Osteocyte (in vitro differentiated cells): ENCODE data around the gene CCDC158. TPM values are rescaled to one million over a fixed set of nuclear protein-coding genes. Genes with fewer than 3 reads are reported as not detected.
A peak's percentile ranks its signal among the peaks of the same experiment; 100 is the strongest.

Experiments used
- DNase-seq: peaks from one replicate; pipeline ENCODE4 v3.0.0; 2021; ENCODE audit warnings: mixed read lengths; ENCODE audit not compliant: unreplicated experiment; ENCODE audit errors: extremely low spot score
- H3K27ac Mint-ChIP-seq: one replicate; pipeline ENCODE4 v1.8.0; 2021; ENCODE audit warnings: mild to moderate bottlenecking, mixed read lengths; ENCODE audit not compliant: unreplicated experiment
- H3K27me3 Mint-ChIP-seq: one replicate; pipeline ENCODE4 v1.8.0; 2021; ENCODE audit warnings: mixed read lengths; ENCODE audit not compliant: unreplicated experiment
- H3K36me3 Mint-ChIP-seq: one replicate; pipeline ENCODE4 v1.8.0; 2021; ENCODE audit warnings: mixed read lengths; ENCODE audit not compliant: unreplicated experiment
- H3K4me1 Mint-ChIP-seq: one replicate; pipeline ENCODE4 v1.8.0; 2021; ENCODE audit warnings: mixed read lengths; ENCODE audit not compliant: unreplicated experiment
- H3K4me3 Mint-ChIP-seq: one replicate; pipeline ENCODE4 v1.8.0; 2021; ENCODE audit warnings: mild to moderate bottlenecking, moderate library complexity, mixed read lengths; ENCODE audit not compliant: unreplicated experiment
- H3K9me3 Mint-ChIP-seq: one replicate; pipeline ENCODE4 v1.8.0; 2021; ENCODE audit warnings: mixed read lengths; ENCODE audit not compliant: unreplicated experiment
- total RNA-seq: library from RNA; stranded (reverse); gene quantifications from 2 replicates; pipeline ENCODE4 v1.2.1, GENCODE V29; 2021
- TF ChIP-seq, protein P1 (sequence below): fragments of 200-600 bp; sonication (generic); IDR thresholded peaks from 2 replicates; pipeline ENCODE4 v1.5.0; 2021; ENCODE audit warnings: antibody characterized with exemption, mild to moderate bottlenecking, moderate library complexity

CCDC158 gene
- total RNA-seq, 1 donor from 2014 or later: not detected

DNA sequence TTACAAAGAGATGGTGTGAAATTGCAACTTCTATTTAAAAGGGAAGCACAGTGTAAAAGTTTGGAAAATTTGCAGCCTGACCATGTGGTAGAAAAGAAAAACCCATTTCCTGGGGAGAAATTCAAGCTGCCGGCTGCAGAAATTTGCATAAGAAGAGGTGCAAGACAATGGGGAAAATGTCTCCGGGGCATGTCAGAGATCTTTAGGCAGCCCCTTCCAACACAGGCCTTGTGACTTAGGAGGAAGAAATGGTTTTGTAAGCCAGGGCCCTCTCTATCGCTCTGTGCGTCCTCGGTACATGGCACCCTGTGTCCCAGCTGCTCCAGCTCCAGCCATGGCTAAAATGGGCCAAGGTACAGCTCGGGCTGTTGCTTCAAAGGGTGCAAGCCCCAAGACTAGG is 40.4 kb downstream of the CCDC158 start:
- Mint-ChIP-seq H3K27ac (no peak overlapping the region), H3K27me3 (peaks cover 12% of the 10 kb centered on the region), H3K4me3 (no peak overlapping the region), H3K4me1 (peaks cover 11% of the 10 kb centered on the region), H3K9me3 (peaks cover 7% of the 10 kb centered on the region), H3K36me3 (no peaks in the 10 kb centered on the region)
- DNase-seq: no peak
- TF ChIP-seq, protein P1, sequence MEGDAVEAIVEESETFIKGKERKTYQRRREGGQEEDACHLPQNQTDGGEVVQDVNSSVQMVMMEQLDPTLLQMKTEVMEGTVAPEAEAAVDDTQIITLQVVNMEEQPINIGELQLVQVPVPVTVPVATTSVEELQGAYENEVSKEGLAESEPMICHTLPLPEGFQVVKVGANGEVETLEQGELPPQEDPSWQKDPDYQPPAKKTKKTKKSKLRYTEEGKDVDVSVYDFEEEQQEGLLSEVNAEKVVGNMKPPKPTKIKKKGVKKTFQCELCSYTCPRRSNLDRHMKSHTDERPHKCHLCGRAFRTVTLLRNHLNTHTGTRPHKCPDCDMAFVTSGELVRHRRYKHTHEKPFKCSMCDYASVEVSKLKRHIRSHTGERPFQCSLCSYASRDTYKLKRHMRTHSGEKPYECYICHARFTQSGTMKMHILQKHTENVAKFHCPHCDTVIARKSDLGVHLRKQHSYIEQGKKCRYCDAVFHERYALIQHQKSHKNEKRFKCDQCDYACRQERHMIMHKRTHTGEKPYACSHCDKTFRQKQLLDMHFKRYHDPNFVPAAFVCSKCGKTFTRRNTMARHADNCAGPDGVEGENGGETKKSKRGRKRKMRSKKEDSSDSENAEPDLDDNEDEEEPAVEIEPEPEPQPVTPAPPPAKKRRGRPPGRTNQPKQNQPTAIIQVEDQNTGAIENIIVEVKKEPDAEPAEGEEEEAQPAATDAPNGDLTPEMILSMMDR: no peak

DNA sequence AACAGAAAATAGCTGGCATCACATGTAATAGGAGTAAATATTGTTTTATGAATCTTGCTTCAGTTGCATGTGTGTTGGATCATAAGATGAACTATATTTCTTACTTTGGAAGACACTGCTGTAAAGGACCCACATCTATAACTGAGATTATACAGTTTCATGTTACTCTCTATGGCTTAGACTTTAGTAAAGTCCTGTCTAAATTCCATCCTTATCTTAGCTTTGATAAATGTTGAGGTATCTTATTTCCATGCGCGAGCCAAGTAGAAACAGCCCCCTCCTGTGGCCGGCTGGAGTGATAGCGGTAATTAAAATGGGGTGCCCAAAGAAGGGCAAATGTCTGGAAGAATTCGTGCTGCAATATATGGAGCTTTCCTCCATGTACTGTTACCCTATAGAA is 43.0 kb downstream of the CCDC158 start:
- H3K27me3 Mint-ChIP-seq: peaks cover 6% of the 10 kb centered on the region
- H3K4me3 Mint-ChIP-seq: no peak overlapping the region
- TF ChIP-seq, protein P1: peak; percentile 50
- H3K36me3 Mint-ChIP-seq: no peaks in the 10 kb centered on the region
- H3K27ac Mint-ChIP-seq: no peak overlapping the region
- peaks cover 16% of the 10 kb centered on the region for H3K4me1 Mint-ChIP-seq
- H3K9me3 Mint-ChIP-seq: peaks cover 7% of the 10 kb centered on the region
- no peak for DNase-seq

DNA sequence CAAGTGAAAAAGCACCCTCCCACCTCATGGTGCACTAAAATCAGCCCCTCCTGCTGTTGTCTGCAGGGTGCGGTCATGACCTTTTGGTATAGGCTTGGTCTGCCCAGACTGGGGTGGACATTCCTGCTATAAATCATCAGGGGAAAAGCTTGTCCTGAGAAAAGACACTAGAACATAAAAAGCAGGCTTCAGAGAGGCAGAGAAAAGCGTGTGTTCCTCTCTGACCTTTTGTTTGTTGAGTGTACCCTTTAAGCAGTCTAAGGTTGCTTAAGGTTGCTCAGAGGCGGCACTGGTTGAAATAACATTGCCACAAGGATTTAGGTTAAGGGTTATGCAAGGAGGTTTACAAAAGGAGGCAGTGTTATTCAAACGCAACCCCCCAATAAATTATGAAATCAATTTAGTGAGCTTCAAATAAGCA is 43.5 kb downstream of the CCDC158 start:
- Mint-ChIP-seq H3K27ac (no peak overlapping the region), H3K27me3 (peaks cover 6% of the 10 kb centered on the region), H3K36me3 (no peaks in the 10 kb centered on the region), H3K4me3 (no peak overlapping the region), H3K9me3 (peaks cover 7% of the 10 kb centered on the region), H3K4me1 (peaks cover 16% of the 10 kb centered on the region)
- TF ChIP-seq, protein P1: no peak
- no peak for DNase-seq

DNA sequence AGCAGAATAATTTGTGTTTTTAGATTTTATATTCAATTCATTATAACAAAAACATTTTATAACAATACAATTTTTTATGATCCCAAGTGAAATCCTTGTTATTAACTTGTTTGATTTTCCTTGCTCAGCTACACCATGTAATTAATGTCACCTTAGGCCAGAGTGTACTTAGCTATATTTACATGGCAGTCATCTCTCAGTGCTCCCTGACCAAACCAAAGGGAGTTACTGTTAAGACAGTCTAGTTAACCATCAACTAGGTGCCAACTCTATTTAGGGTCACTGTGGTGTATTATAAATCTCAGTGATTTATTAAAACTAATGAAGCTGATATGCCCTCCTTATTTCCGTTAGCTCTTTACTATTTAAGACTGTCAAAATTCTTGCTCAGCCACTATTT is 44.4 kb downstream of the CCDC158 start:
- peaks cover 7% of the 10 kb centered on the region for H3K9me3 Mint-ChIP-seq
- H3K27ac Mint-ChIP-seq: no peak overlapping the region
- H3K4me1 Mint-ChIP-seq: peaks cover 16% of the 10 kb centered on the region
- no peak overlapping the region for H3K4me3 Mint-ChIP-seq
- peaks cover 8% of the 10 kb centered on the region for H3K27me3 Mint-ChIP-seq
- DNase-seq: no peak
- H3K36me3 Mint-ChIP-seq: no peaks in the 10 kb centered on the region
- TF ChIP-seq, protein P1: no peak

DNA sequence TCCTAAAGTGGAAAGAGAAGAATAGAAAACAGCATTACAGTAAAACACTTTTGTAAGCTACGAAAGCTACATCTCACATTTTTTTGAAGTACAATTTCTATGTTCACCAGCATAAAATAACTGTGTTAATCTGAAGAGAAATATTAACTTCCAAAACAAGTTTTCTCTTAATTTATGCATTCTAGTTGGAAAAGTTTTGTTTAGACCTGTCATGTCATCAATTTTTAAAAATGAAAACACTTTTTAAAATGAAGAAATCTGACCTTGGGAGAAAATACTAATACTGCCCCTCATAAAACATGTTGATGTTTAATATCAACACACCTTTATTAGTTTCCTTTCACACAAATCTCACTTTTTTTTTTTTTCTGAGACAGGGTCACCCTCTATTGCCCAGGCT is 45.2 kb downstream of the CCDC158 start:
- H3K9me3 Mint-ChIP-seq: peaks cover 7% of the 10 kb centered on the region
- H3K4me3 Mint-ChIP-seq: no peak overlapping the region
- TF ChIP-seq, protein P1: no peak
- no peak for DNase-seq
- no peaks in the 10 kb centered on the region for H3K36me3 Mint-ChIP-seq
- peaks cover 16% of the 10 kb centered on the region for H3K4me1 Mint-ChIP-seq
- H3K27me3 Mint-ChIP-seq: peaks cover 8% of the 10 kb centered on the region
- H3K27ac Mint-ChIP-seq: no peak overlapping the region
